Erythroblast (primary cell): ENCODE results near the gene CSTPP1.
"Not testable (repeated sequence)": the region's sequence is repeated elsewhere in the genome, so short reads cannot be mapped to it uniquely, and the experiment has no call there.

Experiments used
- DNase-seq, 2 experiments: peaks; one replicate each; lab custom pipeline; 2025; lab: John Stamatoyannopoulos, UW
- GATA1 ChIP-seq: IDR thresholded peaks from 2 replicates; pipeline ENCODE4 v1.6.1; 2011; ENCODE audit warnings: low read depth, mild to moderate bottlenecking, control low read depth, low read length, moderate library complexity
- POLR2A ChIP-seq: IDR thresholded peaks from 2 replicates; pipeline ENCODE4 v1.6.1; 2011; ENCODE audit warnings: mild to moderate bottlenecking, low read length

CSTPP1 gene

DNA sequence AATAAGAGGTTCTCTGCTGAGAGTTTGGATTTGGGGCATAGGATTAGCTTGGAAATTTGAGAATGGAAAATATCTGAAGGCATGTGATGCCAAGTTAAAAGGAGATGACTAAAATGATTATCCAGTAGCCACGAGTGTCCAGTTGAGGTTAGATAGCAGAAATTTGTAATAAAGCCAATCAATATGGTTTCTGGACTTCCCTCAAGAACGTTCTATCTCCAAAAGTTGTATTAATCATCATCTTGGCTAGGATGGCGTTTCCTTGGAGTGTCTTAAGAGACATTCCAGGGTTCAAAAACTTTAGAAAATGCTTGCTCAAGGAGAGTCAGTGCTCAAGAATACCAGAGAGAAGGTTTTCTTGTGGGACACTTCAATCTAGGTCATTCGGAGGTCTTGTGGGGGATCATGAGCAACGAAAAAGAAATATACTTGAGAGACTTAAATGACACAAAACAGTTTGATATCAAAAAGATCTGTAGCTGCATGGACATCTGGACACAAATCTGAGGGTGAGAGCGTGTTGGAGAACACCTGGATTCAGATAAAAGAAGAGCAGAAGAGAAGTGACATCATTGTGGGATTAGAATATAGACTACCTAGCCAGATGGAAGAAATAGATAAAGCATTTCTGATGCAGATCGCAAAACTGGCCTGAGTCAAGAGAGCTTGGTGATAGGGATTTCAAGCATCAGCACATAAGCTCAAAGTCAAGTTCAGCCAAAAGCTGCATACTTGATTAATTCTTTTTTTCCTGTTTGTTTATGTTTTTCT lies 142.4 kb downstream of the CSTPP1 start:
- TF ChIP-seq POLR2A = no peak
- TF ChIP-seq GATA1 = no peak

DNA sequence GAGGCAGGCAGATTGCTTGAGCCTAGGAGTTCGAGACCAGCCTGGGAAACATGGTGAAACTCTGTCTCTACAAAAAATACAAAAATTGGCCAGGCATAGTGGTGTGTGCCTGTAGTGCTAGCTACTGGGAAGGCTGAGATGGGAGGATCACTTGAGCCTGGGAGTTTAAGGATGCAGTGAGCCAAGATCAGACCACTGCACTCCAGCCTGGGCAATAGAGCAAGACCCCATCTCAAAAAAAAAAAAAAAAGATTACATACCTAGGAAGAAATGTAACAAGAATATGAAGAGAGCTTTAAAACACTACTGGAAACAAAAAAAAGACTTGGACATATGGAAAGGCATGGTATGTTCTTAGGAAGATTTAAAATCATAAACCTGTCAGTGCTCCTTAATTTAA lies 144.2 kb downstream of the CSTPP1 start:
- DNase-seq = not testable (repeated sequence)

More for the DNA sequence above, 142.4 kb downstream of the CSTPP1 start:
- DNase-seq = peak in 1 of 2 experiments; percentile 32

DNA sequence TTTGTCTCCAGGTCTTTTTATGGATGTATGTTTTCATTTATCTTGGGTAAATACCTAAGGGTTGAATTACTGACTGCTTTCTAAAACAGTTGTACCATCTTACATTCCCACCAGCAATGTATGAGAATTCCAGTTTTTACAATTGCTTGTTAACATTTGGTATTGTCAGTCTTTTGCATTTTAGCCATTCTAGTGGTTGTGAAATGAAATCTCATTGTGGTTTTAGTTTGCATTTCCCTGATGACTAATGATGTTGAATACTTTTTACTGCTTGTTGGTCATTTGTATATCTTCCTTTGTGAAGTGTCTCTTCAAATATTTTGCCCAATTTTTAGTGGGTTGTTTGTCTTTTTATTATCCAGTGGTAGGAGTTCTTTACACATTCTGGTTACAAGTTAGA lies 147.4 kb downstream of the CSTPP1 start:
- DNase-seq = no peak
- no peak for TF ChIP-seq POLR2A
- TF ChIP-seq GATA1 = no peak

DNA sequence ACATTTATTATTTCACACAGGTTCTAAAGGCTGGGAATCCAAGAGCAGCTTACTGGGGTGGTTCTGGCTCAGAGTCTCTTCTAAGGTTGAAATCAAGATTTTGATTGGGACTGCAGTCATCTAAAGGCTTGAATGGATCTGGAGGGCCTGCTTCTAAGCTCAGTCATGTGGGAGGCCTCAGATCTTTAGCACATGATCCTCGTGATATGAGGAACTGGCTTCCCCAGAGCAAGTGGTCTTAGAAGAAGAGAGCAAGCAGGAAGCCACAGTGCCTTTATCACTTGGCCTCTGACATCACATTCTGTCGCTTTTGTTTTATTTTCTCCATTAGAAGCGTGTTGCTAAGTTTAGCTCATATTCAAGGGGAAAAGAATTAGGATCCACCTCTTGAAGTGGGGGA lies 151.2 kb downstream of the CSTPP1 start:
- TF ChIP-seq POLR2A (no peak), GATA1 (no peak)
- peak; percentile 26 to 54 for DNase-seq

DNA sequence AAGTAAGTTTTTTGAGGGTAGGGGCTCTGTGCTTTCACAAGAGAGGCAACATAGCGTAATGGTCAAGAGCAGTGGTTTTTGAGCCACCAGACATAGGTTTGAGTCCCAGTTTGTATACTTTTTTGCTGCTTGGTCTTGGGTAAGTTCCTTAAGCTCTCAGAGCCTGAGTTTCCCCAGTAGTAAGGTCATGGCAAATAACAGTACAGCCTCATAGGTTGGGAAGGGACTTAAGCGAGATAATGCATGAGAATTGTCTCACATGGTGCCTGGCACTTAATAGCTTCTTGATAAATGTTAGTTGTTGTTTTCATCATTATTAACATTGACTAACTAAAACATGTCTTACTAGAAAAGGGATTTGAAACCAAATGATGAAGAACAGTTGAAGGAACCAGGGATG lies 157.0 kb downstream of the CSTPP1 start:
- TF ChIP-seq POLR2A (no peak), GATA1 (no peak)

DNA sequence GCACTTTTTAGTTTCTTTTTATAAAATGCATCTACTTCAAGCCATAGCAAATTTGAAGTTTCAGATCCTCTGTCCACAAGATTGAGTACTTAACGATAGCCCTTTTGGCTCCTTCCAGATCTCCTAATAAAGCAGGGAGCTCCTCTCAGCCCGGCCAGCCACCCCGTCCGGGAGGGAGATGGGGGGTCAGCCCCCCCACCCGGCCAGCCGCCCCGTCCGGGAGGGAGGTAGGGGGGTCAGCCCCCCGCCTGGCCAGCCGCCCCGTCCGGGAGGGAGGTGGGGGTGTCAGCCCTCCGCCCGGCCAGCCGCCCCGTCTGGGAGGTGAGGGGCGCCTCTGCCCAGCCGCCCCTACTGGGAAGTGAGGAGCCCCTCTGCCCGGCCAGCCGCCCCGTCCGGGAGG lies 160.3 kb downstream of the CSTPP1 start:
- DNase-seq = not testable (repeated sequence)

More for the DNA sequence above, 157.0 kb downstream of the CSTPP1 start:
- DNase-seq = no peak

DNA sequence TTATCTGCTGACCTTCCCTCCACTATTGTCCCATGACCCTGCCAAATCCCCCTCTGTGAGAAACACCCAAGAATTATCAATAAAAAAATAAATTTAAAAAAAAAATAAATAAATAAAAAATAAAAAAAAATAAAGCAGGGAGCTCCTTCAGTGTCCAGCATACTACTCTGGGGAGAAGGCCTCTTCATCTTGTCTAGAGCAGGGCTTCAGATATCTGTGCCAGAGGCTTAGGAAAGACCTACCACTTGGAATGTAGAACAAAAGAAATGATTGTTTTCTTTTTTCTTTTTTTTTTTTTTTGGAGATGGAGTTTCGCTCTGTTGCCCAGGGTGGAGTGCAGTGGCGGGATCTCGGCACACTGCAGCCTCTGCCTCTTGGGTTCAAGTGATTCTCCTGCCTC lies 161.7 kb downstream of the CSTPP1 start:
- DNase-seq = not testable (repeated sequence)

DNA sequence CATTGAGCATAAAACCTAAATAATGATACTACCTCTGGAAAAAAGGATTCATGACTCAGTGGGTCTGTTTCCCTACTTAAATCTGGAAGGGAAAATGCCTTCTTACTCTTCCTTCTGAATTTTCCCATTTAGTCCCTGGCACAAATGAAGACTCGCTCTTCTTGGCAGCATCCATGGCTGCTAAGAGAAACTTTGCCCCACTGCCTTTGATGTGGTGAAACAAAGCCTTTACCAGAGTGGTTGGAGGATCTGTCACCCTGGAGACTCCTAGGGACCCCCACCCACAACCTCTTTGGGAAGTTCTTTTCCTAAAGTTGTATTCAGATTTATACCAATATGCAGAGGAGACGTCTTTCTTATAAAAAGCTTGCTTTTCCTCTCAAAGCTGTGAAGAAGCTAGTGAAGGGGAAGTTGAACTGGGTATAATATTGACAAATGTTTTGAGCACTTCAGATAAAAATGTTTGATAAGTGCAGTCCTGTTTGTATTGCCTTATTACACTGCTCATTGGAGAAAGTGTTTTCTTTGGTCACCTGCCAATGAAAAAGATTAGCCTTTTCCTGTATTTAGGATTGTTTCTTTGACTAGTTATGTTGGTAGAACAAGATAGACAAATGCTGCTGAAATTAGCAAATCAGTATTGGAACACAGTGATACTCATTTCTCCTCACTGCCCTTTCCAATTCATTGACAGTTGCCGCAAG lies 162.8 kb downstream of the CSTPP1 start:
- TF ChIP-seq GATA1 = no peak
- no peak for TF ChIP-seq POLR2A
- no peak for DNase-seq

DNA sequence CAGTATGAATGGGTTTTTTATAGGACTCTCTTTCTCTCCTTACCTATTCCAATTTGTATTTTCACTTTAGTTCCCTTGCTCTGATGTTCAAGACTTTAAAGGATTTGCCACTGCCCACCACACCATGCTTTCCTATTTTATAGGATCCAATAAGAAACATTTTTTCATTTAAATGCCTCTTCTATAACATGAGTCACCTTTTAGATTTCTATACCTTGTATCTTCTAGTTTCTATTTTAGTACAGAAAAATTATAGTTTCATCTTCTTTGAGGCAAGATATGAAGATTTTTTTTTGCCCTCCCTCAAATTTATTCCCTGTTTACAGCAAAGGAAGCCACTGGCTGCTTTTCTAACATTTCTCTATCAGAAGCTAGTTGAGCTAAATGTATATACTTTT lies 163.4 kb downstream of the CSTPP1 start:
- TF ChIP-seq POLR2A (no peak), GATA1 (no peak)
- no peak for DNase-seq

DNA sequence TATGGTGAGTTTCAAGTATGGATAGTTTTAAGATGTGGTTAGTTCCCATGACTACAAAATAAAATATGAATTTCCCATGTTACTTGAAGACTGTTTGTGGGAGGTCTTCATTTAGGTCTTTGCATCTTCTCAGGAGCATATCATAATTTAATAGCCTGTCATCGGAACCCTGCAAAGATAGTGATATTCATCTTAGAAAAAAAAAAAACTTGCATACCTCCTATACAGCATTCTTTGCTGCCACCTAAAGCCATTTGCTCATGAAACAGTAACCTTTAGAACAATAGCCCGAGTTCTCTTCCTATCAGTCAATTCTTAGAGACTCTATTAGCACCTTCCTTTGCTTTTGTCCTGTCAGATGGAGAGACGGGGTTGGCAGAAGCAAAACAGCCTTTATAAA lies 164.8 kb downstream of the CSTPP1 start:
- peak in 1 of 2 experiments; percentile 6 for DNase-seq
- TF ChIP-seq POLR2A (no peak), GATA1 (no peak)

DNA sequence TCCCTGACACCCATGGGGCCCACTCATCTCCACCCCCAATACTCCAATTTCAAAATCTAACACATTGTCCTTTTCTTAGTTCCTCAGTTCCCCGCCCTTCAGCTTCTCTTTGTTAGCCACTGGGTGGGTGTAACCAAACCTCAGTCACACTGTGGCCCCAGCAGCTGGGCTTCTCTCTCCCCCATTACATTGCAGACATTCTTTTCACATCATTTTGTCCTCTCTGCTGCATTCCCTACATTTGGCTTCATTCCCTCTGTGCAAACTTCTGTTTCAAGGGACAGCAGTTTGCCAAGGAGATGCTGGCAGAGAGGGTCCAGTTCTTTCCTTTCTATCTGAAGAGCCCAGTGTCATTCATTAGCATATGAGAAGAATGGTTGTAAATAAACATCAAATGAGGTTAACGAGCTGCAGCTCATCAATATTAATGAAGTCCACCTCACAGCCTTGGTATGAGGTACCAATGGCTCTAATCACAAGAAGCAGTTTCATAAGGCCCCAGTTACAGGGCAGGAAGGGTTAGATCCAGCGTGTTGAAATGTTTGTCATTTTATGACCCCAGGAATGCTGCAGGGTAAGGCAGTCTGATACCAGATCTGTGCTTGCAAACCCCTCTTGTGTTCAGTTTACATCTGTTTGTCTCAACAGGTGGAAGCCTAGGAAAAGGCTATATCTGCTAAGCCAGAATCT lies 167.8 kb downstream of the CSTPP1 start:
- DNase-seq = no peak
- TF ChIP-seq POLR2A = no peak
- TF ChIP-seq GATA1 = no peak

DNA sequence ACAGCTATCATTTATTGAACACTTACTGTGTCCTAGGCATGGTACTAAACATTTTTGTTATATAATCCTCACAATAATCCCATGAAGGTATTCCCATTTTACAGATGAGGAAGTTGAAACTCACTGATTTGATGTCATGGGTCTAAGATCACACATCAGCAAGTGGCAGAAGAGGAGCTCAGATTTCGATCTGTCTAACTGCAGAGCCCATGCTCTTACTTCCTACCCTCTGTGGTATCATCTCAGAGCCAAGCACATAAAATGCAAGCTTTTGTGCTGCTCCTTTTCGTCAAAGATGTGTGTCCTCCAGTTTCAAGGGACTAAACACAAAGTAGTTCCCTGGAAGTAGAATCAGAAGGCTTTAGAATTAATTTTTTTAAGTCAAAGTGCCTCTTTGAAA lies 169.0 kb downstream of the CSTPP1 start:
- DNase-seq = no peak
- TF ChIP-seq GATA1 (no peak), POLR2A (no peak)

DNA sequence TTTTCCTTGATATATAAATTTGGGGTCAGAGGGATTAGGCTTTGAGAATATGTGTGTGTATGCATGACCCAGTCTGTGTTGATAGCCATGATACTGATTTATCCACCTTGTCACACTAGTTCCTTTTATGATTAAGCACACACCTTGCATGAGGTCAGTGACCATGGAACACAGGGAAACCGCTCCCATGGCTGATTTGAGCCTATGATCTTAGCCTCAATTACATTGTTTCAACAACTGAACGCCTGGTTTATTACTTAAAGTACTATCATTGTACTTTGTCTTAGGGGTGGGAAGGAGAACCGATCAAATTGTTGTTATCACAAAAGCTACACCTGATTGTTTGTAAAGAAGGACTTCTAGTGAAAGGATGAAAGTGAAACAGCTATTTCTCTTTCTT lies 169.4 kb downstream of the CSTPP1 start:
- TF ChIP-seq GATA1 (no peak), POLR2A (no peak)
- DNase-seq = no peak

DNA sequence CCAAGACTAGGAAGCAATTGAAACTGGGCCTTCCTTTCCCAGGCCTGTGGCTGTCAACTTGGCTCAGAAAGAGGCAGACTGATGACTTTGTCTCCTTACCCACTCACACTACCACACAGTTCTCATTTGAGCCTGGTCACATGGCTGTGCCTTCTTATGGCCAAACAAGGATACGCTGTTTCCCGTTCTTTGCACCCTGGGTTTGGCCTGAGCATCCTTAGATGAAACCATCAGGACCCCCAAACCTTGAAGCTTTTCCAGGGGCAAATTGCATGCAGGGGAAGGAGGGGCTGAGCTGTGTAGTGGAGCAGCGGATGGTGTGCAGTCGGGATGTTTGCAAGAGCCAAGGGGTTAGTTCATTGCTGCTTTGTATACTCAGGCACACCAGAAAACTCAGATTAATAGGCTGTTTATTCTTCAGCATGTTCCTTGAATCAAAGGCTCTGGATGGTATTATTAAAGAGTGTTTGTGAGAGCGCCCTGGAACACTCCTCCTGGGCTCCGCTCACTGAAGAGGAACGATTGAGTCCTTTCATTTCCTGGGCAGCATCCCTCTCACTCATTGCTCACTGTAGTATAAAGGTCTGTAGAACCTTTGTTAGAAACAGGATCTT lies 170.3 kb downstream of the CSTPP1 start:
- no peak for DNase-seq
- TF ChIP-seq GATA1 = no peak
- no peak for TF ChIP-seq POLR2A
